Omental fat pad (tissue), 4 donors: ENCODE results near the gene CHADL. TPM values are rescaled to one million over a fixed set of nuclear protein-coding genes. Genes with fewer than 3 reads are reported as not detected.

Experiments used
- ATAC-seq: fragments of 150-250 bp; one replicate; pipeline ENCODE4 v1.9.1; 2016; ENCODE audit warnings: mild to moderate bottlenecking, moderate library complexity; ENCODE audit not compliant: low FRiP score
- DNase-seq: peaks from one replicate; pipeline ENCODE4 v3.0.0-alpha.2; 2019; ENCODE audit warnings: low spot score
- CTCF ChIP-seq, 3 donors: fragments of 450-650 bp; IDR thresholded peaks; one replicate each; pipeline ENCODE4 v1.5.1; 2016 to 2017; ENCODE audit warnings: antibody characterized with exemption in 3 of 3, mild to moderate bottlenecking in 3 of 3, moderate library complexity in 2 of 3
- total RNA-seq, 4 donors: library from RNA; depleted of rRNA; stranded (reverse); fragments of >200 nt; gene quantifications; one replicate each; pipeline ENCODE4 v1.1.0, GENCODE V29; 2016

CHADL gene
- total RNA-seq, 4 donors from 2014 or later, result 0.56 to 2.5 (median 1.4) TPM

GRCh38 chr22:41239443-41240128 is 1.1 kb downstream of the CHADL start:
- no peak for DNase-seq
- no peak for TF ChIP-seq CTCF (IDR thresholded peaks at IDR 0.05)
- no peak for ATAC-seq

- ATAC-seq (no peak), DNase-seq (no peak)
- no peak for TF ChIP-seq CTCF (IDR thresholded peaks at IDR 0.05)
These were observed 1.9 kb downstream of the CHADL start for GRCh38 chr22:41238570-41239442.

GRCh38 chr22:41237707-41238569 is 2.8 kb downstream of the CHADL start:
- peak; percentile 24 for ATAC-seq
- no peak for DNase-seq
- no peak for TF ChIP-seq CTCF (IDR thresholded peaks at IDR 0.05)

GRCh38 chr22:41237036-41237706 is 3.6 kb downstream of the CHADL start:
- ATAC-seq, result no peak
- no peak for DNase-seq
- TF ChIP-seq CTCF (IDR thresholded peaks at IDR 0.05), result no peak

- DNase-seq (no peak), ATAC-seq (no peak)
- no peak for TF ChIP-seq CTCF (IDR thresholded peaks at IDR 0.05)
These were observed 5.7 kb downstream of the CHADL start for GRCh38 chr22:41234815-41235695.
